NT2/D1 (cell line): Measurements from ENCODE around the gene FAM124A.

Source experiments
- YY1 ChIP-seq: IDR thresholded peaks from 2 replicates; pipeline ENCODE4 v1.6.1; 2011; ENCODE audit not compliant: insufficient read length, insufficient read depth
- ZNF274 ChIP-seq: IDR thresholded peaks from 2 replicates; pipeline ENCODE4 v1.6.1; 2011; ENCODE audit warnings: mild to moderate bottlenecking, low read depth, low read length

GRCh38 chr13:51249255-51249654, 27.1 kb downstream of the FAM124A start:
- no peak for TF ChIP-seq YY1
- TF ChIP-seq ZNF274, result no peak
